GM21381 (cell line): ENCODE measurements around the gene ZSCAN26.
A peak's percentile ranks its signal among the peaks of the same experiment; 100 is the strongest.
"Not testable (repeated sequence)": the region's sequence is repeated elsewhere in the genome, so short reads cannot be mapped to it uniquely, and the experiment has no call there.

ENCODE experiments used
- ATAC-seq: cut with Tn5 transposase; IDR thresholded peaks from one replicate; pipeline ENCODE4 v1.9.1; 2021; ENCODE audit warnings: mild to moderate bottlenecking, moderate library complexity; ENCODE audit not compliant: unreplicated experiment

Gene ZSCAN26

DNA sequence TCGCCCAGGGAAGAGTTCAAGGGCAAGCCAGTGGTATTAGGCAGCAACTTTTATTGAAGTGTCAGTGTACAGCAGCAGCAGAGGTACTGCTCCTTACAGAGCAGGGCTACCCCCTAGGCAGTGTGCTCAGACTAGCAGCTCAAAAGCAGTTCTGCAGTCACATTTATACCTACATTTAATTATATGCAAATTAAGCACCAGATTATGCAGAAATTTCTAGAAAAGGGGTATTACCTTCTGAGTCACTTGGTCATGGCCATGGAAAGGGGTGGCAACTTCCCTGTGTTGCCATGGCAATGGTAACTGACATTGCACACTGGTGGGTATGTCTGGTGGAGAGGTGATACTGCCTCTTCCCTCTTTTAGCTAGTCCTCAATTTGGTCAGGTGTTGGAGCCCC lies 12.8 kb upstream of the ZSCAN26 start:
- no peak for ATAC-seq

DNA sequence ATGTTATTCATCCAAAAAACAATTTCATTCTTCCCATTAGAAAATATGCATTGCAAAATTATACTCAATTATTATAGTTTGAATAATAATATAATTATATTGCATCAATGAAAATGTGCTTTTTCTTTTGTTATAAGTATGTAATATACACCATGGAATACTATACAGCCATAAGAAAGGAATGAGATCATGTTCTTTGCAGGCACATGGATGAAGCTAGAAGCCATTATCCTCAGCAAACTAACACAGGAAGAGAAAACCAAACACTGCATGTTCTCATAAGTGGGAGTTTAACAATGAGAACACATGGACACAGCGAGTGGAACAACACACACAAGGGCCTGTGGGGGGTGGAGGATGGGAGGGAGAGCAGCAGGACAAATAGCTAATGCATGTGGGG lies 9.9 kb upstream of the ZSCAN26 start:
- no peak for ATAC-seq

DNA sequence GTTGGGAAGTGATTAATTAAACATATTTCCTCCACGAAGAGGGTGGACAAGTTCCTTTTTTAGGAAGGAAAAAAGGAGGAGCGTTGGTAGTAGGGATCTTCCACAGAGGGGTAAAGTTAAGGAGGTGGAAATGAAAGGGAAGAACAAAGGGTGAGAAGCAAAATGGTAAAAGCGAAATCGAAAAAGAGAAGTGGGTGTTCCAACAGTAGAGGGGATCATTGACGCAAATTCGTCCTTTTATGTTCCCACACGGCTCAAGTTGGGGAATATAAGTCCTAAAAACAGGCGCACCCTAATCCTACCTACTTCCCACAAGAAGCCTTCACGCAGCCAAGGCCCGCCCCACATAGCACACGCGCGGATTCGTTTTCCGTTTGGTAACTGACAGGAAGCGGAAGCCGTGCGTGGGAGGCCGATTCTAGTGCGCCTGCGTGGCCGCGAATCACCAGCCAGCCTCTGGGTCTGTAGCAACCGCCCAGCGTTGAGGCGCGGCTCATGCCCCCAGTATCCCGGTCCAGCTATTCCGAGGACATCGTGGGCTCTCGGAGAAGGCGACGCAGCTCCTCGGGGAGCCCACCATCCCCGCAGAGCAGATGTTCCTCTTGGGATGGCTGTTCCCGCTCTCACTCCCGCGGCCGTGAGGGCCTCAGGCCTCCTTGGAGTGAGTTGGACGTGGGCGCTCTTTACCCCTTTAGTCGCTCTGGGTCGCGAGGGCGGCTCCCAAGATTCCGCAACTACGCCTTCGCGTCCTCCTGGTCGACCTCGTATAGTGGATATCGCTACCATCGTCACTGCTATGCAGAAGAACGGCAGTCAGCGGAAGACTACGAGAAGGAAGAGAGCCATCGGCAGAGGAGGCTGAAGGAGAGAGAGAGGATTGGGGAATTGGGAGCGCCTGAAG lies 7.8 kb upstream of the ZSCAN26 start, which contains the start of gene NKAPL:
Gene NKAPL, plus strand, starts transcription at position 421 of the 901 bp plus-strand sequence. Its CDS starts 75 bp downstream, at position 496.
- no peak for ATAC-seq

DNA sequence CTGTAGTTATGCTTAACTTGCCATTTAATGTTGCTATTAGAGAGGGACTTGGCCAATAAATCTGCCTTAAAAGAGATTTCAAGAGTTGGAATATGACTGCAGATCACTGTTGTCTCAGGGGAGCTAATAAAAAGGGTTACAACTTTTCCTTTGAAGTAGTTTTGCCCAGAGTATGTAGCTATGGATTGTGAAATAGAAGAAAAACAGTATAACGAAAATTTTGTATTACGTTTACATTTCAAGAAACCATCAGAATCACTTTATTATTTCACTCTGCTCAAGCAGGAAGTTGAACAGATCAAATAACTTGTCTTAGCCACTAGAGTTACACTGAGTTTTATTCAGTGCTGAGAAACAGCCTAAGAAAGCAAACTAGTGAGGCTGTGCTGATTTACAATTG lies 3.0 kb upstream of the ZSCAN26 start:
- no peak for ATAC-seq

DNA sequence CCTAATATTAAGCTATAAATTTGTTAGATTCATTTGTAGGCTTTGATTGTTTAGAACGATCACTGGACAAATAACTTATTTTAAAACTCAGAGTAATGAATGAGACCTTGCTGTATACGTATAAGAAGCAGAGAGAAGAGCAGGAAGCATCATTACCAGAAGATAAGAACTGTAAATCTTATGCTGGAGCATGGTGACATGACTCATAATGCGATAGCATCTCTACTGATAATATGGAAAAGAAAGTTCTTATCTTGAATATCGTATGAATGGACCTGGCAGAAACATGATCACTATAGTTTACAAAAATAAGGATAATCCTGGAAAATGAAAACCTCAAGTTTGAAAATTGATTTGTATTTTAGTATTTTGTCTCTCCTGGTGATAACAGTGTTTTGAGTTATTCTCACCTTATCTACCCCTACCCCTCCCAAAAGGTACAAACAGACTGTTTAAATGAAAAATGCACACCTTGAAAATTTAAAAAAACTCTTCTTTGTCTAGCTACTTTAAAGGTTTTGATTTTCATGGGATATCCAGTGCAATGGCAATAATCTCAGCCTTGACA lies 2.0 kb upstream of the ZSCAN26 start:
- ATAC-seq: no peak

DNA sequence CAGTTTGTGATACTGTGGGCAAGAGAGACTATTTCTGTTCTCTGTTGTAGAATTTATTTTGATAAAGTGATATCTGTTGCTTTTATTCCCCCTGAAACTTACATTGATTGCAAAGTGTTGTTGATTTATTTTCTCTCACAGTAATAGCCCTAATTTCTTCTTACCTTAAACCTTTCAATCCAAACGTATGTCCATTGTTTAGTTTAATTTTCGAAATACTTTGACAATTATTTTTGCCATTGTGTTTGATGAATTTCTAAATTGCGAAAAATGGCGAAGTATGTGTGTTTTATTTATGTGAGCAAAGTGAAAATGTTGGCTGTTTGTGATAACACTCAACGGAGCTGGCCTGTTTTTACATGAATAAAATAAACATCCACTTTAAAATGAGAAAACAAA lies 381 bp upstream of the ZSCAN26 start:
- ATAC-seq: no peak

DNA sequence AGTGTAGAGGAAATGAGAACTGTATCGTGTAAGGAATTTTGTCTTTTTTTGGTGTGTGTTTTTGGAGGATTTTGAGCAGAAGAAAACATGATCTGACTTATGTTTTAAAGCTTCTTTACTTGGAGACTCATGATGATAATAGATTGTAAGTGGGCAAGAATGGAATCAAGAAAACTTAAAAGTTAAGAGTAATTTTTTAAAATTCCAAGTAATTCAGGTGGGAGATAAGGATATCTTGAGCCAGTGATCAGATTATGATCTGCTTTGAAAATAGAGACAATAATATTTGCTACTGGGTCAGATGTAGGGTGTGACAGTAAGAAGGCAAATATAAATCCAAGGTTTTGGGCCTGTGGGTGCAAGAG lies 734 bp downstream of the ZSCAN26 start:
- ATAC-seq: no peak

DNA sequence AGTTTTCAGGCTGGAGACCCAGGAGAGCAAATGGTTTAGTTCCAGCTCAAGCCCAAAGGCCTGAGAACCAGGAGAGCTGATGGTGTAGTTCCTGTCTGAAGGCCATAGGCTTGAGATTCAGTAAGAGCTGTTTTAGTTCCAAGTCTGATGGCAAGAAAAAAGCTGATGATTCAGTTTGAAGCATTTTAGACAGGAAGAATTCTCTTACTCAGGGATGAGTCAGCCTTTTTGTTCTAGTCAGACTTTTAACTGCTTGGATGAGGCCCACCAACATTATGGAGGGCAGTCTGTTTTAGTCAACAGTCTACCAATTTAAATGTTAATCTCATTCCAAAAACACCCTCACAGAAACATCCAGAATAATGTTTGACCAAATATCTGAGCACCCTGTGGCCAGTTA lies 2.5 kb downstream of the ZSCAN26 start:
- ATAC-seq: no peak

DNA sequence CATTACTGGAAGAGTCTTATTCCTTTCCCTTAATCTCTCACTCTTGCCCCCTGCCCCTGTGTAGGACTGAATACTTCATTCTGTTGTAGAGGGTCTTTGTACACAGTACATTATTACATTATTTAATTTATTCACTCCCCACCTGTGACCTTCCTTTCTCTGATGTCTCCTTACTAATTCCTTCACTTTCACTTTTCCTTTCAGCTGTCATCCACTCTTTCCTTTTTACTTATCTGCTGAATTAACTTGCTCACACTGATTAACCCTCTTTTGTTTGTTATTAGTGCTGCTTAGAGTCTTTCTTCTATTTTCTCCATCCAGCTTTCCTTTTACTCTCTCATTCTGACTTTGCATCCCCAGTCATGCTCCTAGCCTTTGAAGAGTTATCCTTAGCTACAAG lies 7.9 kb downstream of the ZSCAN26 start:
- no peak for ATAC-seq

DNA sequence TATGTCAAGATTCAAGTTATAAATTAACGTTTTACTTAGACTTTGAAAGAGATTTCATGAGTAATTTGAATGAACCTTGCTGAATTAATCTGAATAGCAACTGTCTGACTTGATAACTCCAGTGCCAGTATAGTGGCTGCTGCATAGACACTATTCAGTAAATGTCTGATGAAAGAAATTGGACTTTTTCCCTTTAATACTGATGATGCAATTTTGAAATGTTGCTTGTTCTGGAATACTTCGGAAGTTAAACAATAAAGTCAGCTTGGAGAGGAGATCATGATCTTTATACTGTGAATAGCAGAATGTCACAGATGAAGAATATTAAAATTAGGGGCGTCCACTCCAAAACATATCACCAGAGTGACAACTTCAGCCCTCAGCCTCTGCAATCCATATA lies 10.8 kb downstream of the ZSCAN26 start:
- no peak for ATAC-seq

DNA sequence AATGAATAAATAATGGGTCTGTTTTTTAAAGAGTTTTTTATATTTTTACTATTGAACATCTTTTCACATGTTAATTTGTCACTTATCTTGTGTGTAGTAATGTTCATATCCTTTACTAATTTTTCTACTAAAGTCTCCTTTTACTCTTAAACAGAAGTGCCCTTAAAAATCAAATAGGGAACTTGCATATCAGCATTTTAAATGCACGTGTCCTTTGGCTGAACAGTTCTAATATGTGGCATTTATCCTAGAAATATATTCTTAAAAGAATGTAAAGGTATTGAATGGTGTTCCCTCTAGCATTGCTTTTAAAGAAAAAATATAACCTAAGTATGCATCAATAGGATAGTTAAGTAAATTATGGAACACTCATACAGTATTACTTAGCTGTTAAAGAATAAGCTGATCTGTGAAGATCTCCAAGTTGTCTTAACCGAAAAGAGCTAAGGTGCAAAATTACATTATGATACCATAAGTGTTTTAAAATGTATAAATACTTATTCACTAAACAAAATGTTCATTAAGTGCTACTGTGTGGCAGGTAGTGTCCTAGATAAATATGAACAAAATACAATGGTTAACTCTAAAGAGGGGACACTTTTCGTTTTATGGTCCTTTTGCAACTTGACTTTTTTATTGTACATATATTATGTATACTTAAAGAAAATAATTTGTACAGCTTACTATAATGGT lies 13.8 kb downstream of the ZSCAN26 start:
- no peak for ATAC-seq

DNA sequence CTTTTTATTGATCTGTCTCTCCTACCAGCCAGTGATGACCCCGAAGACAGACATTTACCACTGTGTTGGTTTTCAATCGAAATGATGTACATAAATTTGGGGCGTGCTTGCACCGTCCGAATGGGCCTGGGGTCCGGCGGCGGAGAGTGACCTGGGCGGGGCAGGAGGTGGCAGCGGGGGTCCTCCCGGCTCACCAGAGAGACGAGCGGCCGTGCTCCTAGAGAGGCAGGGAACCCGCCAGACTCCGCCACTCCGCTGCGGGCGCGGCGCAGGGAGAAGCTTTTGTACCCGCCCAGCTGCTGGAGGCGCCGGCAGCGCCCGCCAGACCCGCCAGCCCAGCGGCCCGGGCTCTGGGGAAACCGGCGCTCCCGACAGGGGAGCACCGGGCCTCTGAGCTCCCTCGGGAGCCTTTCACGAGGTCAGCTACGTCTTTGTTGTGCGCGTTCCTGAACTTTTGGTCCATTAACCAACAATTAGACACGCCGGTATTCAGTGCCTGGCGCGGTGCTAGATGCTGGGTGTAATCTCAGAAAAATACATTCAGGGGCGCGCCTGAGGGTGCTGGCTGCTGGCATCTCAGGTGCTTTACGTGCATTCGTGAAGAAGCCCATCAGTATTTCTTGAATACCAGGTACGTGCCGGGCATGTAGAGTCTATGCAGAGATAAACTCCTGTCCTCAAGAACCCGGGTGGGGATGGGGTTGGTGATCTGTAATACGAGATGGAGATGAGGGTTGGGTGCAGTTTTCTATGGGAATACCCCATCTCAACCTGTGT lies 14.5 kb downstream of the ZSCAN26 start, which contains the start of gene PGBD1:
Gene PGBD1, plus strand, starts transcription at position 285 of the 777 bp plus-strand sequence. CDS start 2,242 bp downstream, outside the sequence.
- ATAC-seq: peak; percentile 84

DNA sequence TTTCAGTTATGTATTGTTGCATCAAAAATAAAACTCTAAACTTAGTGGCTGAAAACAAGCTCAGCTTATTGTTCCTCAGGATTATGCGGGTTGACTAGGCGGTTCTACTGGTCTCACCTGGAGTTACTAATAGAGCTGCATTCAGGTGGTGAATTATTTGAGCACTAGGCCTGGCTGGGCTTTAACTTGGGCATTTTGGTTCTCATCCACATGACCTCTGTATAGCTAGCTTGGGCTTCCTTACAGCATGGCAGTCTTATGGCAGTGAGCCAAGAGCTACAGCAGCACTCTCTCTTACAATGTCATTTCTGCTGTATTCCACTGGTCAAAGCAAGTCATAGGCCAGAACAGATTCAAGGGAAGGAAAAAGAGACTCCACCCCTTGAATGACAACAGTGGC lies 16.0 kb downstream of the ZSCAN26 start:
- ATAC-seq: no peak

DNA sequence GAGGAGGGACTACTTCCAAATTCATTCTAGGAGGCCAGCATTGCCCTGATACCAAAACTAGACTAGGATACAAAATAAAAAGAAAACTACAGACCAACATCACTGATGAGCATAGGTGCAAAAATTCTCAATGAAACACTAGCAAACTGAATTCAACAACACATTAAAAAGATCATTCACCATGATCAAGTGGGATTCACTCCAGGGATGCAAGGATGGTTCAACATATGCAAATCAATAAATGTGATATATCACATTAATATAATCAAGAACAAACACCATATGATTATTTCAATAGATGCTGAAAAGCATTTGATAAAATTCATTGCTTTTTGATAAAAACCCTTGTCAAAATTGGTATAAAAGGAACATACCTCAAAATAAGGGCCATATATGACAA lies 24.6 kb downstream of the ZSCAN26 start:
- no peak for ATAC-seq

DNA sequence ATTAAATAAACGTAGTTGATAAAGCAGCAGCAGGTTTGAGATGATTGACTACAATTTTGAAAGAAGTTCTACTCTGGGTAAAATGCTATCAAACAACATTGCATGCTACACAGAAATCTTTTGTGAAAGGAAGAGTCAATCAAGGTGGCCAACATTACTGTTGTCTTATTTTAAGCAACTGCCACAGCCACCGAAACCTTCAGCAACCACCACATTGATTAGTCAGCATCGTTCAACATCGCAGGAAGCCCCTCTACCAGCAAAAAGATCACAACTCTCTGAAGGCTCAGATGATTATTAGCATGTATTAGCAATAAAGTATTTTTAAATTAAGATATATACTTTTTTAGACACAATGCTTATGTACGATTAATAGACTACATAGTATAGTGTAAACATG lies 28.4 kb downstream of the ZSCAN26 start:
- no peak for ATAC-seq

DNA sequence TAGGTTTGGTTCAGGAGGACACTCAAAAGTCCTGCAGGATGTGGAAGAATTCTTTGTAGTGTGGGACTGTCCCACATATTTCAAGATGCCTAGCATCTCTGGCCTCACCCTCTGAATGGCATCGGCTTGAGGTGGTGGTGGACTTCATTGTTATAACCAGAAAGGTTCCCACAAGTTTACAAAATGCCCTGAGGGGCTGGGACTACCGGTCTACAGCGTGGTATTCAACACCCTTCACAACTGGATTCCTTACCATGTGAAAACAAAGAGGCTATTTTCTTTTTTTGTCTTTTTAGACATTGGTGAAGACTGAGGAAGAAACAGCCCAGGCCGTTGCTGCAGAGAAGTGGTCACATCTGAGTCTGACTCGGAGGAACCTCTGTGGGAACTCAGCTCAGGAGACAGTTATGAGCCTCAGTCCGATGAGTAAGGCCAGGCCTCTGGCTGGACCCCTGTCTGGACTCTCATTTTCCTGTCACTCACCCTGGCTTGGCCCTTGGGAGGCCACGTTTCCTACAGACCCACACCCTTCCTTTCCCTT lies 29.6 kb downstream of the ZSCAN26 start:
- ATAC-seq: no peak

DNA sequence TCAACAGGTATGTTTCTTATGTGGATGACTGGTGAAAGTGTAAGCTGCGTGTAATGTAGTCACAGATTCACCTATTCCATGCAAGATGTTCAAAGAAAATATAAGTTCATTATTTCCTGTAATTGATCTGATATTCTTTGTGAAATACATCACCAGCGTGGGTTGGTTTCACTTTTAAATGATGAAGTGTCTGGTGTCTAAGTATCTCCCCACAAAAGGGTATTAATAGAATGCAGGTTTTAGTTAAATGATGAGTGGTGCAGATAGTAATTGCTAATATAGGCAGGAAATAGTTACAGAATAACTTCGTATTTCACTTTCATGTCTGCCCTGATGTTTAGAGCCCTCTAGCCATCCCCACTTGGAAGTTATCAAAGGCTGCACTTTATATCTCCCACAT lies 36.6 kb downstream of the ZSCAN26 start:
- peak; percentile 88 for ATAC-seq

DNA sequence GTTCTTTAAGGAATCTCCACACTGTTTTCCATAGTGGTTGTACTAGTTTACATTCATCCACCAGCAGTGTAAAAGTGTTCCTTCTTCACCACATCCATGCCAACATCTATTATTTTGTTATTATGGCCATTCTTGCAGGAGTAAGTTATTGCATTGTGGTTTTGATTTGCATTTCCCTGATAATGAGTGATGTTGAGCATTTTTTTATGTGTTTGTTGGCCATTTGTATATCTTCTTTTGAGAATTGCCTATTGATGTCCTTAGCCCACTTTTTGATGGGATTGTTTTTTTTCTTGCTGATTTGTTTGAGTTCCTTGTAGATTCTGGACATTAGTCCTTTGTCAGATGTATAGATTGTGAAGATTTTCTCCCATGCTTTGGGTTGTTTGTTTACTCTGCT lies 39.4 kb downstream of the ZSCAN26 start:
- not testable (repeated sequence) for ATAC-seq

DNA sequence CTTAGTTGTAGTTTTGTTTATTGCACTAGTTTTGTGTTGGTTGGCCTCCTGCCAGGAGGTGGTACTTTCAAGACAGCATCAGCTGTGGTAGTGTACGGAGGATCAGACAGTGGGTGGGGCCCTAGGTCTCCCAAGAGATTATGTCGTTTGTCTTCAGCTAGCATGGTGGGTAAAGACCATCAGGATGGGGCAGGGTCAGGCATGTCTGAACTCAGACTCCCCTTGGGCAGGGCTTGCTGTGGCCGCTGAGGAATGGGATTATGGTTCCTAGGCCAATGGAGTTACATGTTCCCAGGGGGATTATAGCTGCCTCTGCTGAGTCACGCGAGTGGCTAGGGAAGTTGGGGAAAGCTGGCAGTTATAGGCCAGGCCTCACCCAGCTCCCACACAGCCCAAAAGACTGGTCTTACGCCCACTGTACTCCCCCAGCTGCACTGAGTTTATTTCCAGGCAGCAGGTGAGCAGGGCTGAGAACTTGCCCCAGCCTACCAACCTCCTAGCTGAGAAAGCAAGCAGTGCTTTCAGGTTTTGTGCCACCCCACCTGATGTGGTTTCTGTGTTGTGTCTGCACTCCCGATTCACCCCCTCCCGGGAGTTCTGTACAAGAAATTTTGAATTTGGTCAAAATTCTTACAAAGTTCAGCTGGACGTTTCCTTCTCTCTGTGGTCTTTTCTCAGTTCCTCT lies 44.3 kb downstream of the ZSCAN26 start:
- ATAC-seq: no peak

DNA sequence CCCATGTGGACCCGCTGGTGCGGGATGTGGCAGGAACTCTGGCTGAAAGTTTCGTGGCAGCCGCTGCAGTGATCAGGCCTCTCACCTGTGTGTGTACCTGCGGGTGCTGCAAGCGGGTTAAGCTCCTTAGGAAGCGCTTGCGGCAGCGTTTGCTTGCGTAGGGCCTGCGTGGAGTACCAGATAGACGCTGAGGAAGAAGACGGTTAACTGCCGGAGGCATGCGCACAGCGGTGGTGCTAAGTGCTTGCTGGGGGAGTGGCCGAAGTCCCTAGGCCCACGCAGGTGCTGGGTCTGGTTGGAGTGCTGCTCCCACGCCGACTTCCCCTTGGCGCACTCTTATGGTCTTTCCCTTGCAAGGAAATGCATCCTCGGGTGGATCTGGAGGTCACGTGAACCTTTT lies 46.0 kb downstream of the ZSCAN26 start:
- no peak for ATAC-seq
